CD4-positive, alpha-beta T cell treated with Interleukin-17A for 4 hours (primary cell): ENCODE data around the gene TNF.
A peak's percentile ranks its signal among the peaks of the same experiment; 100 is the strongest.

Experiments used
- DNase-seq: peaks from one replicate; pipeline ENCODE4 v3.0.0-alpha.2; 2020; ENCODE audit warnings: mixed read lengths

Gene TNF

GRCh38 chr6:31573239-31574105 lies 1.9 kb upstream of the TNF start:
- no peak for DNase-seq

GRCh38 chr6:31574106-31575061 lies 981 bp upstream of the TNF start:
- no peak for DNase-seq

GRCh38 chr6:31575952-31576685 lies 754 bp downstream of the TNF start:
- DNase-seq: no peak

- peak; percentile 57 for DNase-seq
These were observed 1.7 kb downstream of the TNF start for GRCh38 chr6:31576897-31577578.

- no peak for DNase-seq
These were observed 2.2 kb downstream of the TNF start for GRCh38 chr6:31577579-31577966.

- no peak for DNase-seq
These were observed 3.1 kb downstream of the TNF start for GRCh38 chr6:31578184-31579118.

GRCh38 chr6:31579119-31579505 lies 3.7 kb downstream of the TNF start:
- no peak for DNase-seq

GRCh38 chr6:31579546-31580437 lies 4.4 kb downstream of the TNF start:
- DNase-seq: no peak

GRCh38 chr6:31580438-31580740 lies 5.0 kb downstream of the TNF start:
- no peak for DNase-seq

GRCh38 chr6:31580807-31581433 lies 5.6 kb downstream of the TNF start:
- peak; percentile 94 for DNase-seq

GRCh38 chr6:31581434-31582229 lies 6.3 kb downstream of the TNF start:
- peak; percentile 58 for DNase-seq

GRCh38 chr6:31582230-31582643 lies 6.9 kb downstream of the TNF start, which contains the start of gene LTB:
Gene LTB, minus strand, starts transcription at chr6:31582424. Its CDS starts 7 bp downstream, at chr6:31582417.
- DNase-seq: peak; percentile 84

GRCh38 chr6:31585491-31585890 lies 10.1 kb downstream of the TNF start:
- peak; percentile 65 for DNase-seq

GRCh38 chr6:31586008-31586407 lies 10.6 kb downstream of the TNF start, which contains the start of gene LST1:
Gene LST1, plus strand, starts transcription at chr6:31586277. Its CDS starts 1,023 bp downstream, at chr6:31587300.
- DNase-seq: peak; percentile 12

GRCh38 chr6:31586599-31587281 lies 11.4 kb downstream of the TNF start:
- DNase-seq: peak; percentile 56

- peak; percentile 25 for DNase-seq
These were observed 12.7 kb downstream of the TNF start for GRCh38 chr6:31587791-31588777.
